ENCODE results near the gene GLUD2.

DNA sequence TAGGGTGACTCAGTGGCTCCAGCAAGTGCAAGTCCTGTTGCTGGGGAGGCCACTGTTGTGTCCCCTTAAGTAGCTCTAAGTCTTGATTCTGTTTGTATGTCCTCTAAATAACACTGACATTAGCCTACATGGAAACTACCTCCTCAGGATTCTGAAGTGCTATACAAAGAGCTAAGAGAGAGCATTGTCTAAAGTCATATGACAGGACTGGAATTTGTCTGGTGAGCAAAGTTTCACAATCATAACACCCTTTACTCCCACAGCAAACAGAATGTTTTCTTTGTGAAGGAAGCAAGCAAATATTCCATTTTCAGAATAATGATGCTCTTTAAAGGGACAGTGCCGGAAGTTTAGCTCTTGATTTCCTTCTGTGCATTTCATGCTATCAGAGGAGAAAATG, 38.5 kb upstream of the GLUD2 start:
- TF ChIP-seq, protein P1, sequence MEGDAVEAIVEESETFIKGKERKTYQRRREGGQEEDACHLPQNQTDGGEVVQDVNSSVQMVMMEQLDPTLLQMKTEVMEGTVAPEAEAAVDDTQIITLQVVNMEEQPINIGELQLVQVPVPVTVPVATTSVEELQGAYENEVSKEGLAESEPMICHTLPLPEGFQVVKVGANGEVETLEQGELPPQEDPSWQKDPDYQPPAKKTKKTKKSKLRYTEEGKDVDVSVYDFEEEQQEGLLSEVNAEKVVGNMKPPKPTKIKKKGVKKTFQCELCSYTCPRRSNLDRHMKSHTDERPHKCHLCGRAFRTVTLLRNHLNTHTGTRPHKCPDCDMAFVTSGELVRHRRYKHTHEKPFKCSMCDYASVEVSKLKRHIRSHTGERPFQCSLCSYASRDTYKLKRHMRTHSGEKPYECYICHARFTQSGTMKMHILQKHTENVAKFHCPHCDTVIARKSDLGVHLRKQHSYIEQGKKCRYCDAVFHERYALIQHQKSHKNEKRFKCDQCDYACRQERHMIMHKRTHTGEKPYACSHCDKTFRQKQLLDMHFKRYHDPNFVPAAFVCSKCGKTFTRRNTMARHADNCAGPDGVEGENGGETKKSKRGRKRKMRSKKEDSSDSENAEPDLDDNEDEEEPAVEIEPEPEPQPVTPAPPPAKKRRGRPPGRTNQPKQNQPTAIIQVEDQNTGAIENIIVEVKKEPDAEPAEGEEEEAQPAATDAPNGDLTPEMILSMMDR (IDR thresholded peaks at IDR 0.05): no peak
- no peak for TF ChIP-seq POLR2A (IDR thresholded peaks at IDR 0.05)
